GM20431 (cell line): ENCODE results near the gene WWOX.

Source experiments
- in situ Hi-C: fragments of 300-500 bp; cut with MseI, MboI; formaldehyde crosslinking; loops from one replicate; pipeline ENCODE4 v1.15.0; 2020; ENCODE audit warnings: low sequenced_read_pairs; ENCODE audit not compliant: unreplicated experiment

Gene WWOX

GRCh38 chr16:79169239-79169638 lies 1069.8 kb downstream of the WWOX start:
- in situ Hi-C loops = no loop called here

DNA sequence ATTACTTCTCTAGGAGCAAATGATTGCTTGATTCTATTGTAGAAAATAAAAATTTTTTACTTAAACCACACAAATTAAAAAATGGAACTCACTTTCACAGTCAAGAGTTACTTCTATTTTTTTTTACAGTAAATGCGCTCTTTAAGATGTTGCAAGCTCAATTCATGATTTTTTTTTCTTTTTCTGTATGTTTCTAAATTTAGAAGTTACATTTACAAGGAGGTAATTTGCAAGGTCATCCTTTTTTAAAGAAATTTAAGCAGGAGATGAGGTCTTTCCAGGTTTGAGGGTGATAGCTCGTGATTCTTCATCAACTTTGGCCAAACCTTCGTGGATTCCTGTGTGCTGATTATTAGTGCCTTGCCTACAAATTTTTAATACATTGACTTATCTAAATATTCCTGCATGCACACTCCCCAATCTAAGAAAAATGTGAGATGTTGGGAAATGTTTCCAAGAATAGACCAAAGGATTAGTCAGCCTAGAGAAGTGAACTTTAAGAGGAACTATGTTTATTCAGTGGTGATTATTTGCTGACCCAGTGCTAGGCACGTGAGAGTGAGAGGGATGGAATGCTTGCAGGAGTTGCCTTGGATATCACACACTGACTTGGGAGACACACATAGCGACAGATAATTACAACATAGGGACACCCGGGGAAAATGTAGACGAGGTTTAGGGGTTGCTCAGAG lies 1071.2 kb downstream of the WWOX start:
- in situ Hi-C loops = no loop called here

GRCh38 chr16:79171504-79171903 lies 1072.0 kb downstream of the WWOX start:
- in situ Hi-C loops = no loop called here

- in situ Hi-C loops = no loop called here
Measured at GRCh38 chr16:79171931-79172705, 1072.7 kb downstream of the WWOX start.

- in situ Hi-C loops = no loop called here
Measured at GRCh38 chr16:79172976-79173500, 1073.6 kb downstream of the WWOX start.

DNA sequence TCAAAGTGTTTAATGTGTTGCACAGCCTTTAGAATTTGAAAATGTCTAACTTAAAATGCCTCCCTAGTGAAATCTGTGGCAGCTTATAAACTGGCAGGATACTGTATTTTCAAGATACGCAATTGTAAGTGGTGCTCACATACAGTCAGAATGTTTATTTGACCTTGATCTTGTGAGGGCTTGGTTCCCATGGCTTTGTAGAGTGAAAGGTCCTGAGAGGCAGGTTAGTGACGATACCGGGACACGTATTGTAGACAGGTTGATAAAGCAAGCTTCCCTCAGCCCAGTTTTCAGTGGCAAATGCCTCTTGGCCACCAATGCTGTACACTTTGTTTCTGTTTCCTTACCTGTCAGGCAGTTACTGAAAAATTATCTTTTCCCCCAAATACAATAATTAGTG lies 1074.5 kb downstream of the WWOX start:
- in situ Hi-C loops = no loop called here

- in situ Hi-C loops = no loop called here
Measured at GRCh38 chr16:79175286-79176057, 1076.0 kb downstream of the WWOX start.

GRCh38 chr16:79177018-79177417 lies 1077.6 kb downstream of the WWOX start:
- in situ Hi-C loops = no loop called here

DNA sequence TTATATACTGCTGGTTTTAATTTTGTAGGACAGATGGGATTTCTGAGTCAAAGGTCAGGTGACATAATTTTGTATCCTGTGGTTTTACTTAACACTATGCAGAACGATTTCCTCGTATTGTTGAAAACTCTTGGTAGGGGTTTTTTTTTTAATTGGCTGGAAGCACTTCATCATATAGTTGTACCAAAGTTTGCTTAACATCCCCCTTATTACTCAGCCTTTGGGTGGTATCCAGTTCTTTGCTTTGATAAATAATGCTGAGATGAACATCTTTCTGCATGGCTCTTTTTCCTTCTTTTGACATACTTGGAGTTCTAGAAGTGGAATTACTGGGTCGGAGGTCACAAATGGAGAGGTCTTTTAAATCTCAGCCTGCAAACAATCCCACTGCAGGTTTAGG lies 1082.0 kb downstream of the WWOX start:
- in situ Hi-C loops = no loop called here

DNA sequence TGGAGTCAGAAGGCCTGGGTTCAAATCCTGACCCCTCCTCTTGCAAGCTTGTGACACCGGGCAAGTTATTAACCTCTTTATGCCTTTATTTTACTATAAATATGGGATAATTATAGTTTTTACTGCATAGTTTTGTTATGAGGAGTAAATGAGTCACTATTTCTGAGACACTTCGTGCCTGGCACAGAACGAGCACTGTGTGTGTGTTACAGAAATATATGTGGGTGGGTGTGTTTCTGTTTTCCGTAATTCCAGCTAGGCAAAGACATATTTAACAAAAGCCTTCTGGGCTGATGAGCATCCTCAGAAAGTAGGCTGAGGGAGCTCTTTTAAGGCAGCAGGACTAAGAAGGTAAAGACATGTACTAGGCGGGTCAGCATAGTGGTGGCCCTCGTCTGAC lies 1083.2 kb downstream of the WWOX start:
- in situ Hi-C loops = no loop called here

DNA sequence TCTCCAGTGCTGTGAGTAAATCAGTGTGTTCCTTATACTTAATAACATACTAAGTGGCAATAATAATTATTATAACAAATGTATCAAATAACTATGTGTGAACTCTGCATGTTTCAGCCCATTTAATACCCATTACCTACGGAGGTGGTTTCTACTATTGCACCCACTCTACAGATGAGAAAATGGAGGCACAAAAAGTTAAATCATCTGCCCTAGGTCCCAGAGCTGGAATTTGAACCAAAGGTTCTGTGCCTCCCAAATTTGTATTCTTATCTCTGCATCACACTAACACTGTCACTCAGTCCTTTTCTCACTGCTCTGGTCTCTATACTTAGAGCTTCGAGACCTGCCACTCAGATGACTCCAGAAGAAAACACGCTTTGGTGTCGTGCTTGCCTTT lies 1084.1 kb downstream of the WWOX start:
- in situ Hi-C loops = no loop called here

GRCh38 chr16:79184464-79185030 lies 1085.1 kb downstream of the WWOX start:
- in situ Hi-C loops = no loop called here

GRCh38 chr16:79185711-79186110 lies 1086.3 kb downstream of the WWOX start:
- in situ Hi-C loops = no loop called here

DNA sequence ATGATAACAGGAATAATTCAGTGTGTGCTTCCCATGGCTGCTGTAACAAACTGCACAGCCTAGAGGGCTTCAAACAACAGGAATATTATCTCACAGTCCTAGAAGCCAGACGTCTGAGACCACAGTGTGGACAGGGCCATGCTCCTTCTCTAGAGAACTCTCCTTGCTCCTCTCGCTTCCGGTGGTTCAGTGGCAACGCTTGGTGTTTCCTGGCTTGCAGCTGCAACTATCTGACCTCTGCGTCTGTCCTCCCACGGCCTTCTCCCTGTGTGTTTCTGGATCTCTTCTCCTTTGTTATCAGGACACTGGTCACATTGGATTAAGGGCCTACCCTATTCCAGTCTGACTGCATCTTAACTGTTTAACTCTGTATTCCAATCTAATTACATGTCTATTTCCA lies 1086.7 kb downstream of the WWOX start:
- in situ Hi-C loops = no loop called here

DNA sequence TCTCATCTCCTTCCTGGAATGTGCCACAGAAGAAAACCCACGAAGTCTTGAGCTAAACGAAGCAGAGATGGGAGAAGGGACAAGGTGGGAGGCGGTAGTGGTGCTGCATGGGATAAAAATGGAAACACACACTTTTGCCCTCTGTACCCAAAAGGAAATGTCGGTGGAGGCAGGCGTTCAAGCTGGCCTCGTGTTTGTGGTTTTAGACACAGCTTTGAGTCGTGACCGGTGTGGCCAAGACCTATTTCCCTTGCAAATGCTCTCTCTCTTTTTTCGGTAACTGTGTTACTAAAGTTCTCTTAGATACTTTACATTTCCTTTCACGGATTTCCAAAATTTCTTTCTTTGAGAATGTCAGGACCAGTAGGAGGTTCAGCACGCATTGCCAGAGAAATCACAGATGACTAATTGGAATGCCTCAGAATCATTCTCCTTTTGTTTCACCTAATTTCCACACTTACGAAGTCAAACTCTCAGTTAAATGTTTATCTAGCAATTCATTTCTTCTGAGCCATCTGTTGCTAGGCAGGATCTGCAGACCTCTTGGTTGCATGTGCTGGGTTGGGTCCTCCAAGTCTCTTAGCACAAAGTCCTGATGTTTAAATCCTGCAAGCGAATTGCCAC lies 1088.8 kb downstream of the WWOX start:
- in situ Hi-C loops = no loop called here

GRCh38 chr16:79188739-79189122 lies 1089.3 kb downstream of the WWOX start:
- in situ Hi-C loops = no loop called here

DNA sequence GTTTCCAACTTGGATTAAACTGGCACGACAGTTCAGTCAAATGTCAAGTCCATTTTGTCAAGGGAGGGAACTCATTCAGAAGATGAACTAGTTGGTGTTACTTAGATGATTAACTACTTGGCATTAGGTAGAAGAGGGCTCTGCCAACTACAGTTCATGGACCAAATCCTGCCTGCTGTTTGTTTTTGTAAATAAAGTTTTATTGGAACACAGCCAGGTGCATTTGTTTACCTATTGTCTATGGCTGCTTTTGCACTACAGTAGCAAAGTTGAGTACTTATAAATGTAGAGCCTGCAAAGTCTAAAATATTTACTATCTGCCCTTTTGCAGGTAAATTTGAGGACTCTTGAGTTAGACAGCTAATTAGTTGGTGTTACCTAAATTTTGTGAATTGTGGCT lies 1091.1 kb downstream of the WWOX start:
- in situ Hi-C loops = no loop called here

- in situ Hi-C loops = no loop called here
Measured at GRCh38 chr16:79191933-79192332, 1092.5 kb downstream of the WWOX start.

DNA sequence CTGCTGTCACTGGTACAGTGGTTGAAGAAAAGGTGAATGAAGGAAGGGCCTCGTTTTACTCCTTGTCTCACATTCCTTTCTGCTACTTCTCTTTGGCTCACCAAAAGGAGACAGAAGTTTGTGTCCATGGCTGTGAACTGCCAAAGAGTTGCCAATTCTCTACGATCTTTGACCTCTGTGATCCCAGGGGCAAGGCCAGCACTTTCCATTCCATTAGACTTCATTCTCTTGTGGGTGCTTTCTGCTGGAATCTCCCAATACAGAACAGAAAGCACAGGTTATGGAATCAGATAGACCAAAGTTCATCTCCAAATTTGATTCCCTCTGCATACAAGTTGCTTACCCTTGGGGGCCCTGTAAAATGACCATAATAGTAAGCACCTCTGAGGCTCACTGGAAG lies 1093.5 kb downstream of the WWOX start:
- in situ Hi-C loops = no loop called here

- in situ Hi-C loops = no loop called here
Measured at GRCh38 chr16:79194291-79194690, 1094.8 kb downstream of the WWOX start.
